CD4-positive, alpha-beta memory T cell (primary cell): ENCODE results near the gene ADGRL2. TPM values are rescaled to one million over a fixed set of nuclear protein-coding genes. Genes with fewer than 3 reads are reported as not detected.

Experiments
- CTCF ChIA-PET: fragments of 350-600 bp; sonication (Branson Sonifier 250); formaldehyde crosslinking; loops from one replicate; lab custom pipeline; 2021; ENCODE audit warnings: inconsistent platforms; ENCODE audit not compliant: partially characterized antibody; lab: Charles Lee
- POLR2A ChIA-PET: fragments of 350-600 bp; sonication (Branson Sonifier 250); formaldehyde crosslinking; loops from one replicate; lab custom pipeline; 2021; ENCODE audit not compliant: partially characterized antibody; lab: Charles Lee
- DNase-seq, 5 donors: peaks; one replicate each; pipeline versions ENCODE4 v3.0.0 to v3.0.0-alpha.2; 2020 to 2022; ENCODE audit warnings: mixed read lengths in 1 of 5
- H3K27ac ChIP-seq: one replicate; pipeline ENCODE4 v1.7.0; 2013; ENCODE audit warnings: low read depth, low read length
- H3K27me3 ChIP-seq: 2 replicates; pipeline ENCODE4 v1.7.0; 2013; ENCODE audit warnings: mild to moderate bottlenecking, low read length, moderate library complexity; ENCODE audit not compliant: insufficient read depth
- H3K36me3 ChIP-seq: 2 replicates; pipeline ENCODE4 v1.7.0; 2013; ENCODE audit warnings: mild to moderate bottlenecking, low read length, moderate library complexity; ENCODE audit not compliant: insufficient read depth
- H3K4me1 ChIP-seq: 2 replicates; pipeline ENCODE4 v1.7.0; 2013; ENCODE audit warnings: mild to moderate bottlenecking, low read length, moderate library complexity; ENCODE audit not compliant: insufficient read depth
- H3K4me3 ChIP-seq, 2 donors: one replicate each; pipeline ENCODE4 v1.7.0; 2013; ENCODE audit warnings: low read length in 2 of 2, mild to moderate bottlenecking in 1 of 2
- H3K9me3 ChIP-seq, 2 donors: one replicate each; pipeline ENCODE4 v1.7.0; 2013; ENCODE audit warnings: low read length in 2 of 2, control low read depth in 1 of 2; ENCODE audit not compliant: control insufficient read depth in 1 of 2
- H3K27ac Mint-ChIP-seq, 7 donors: one replicate each; pipeline ENCODE4 v1.8.0; 2020 to 2021; ENCODE audit warnings: mixed read lengths in 7 of 7, mild to moderate bottlenecking in 6 of 7, inconsistent platforms in 3 of 7, moderate library complexity in 3 of 7
- H3K27me3 Mint-ChIP-seq, 2 donors: one replicate each; pipeline ENCODE4 v1.8.0; 2020 to 2021; ENCODE audit warnings: mixed read lengths in 2 of 2
- H3K36me3 Mint-ChIP-seq, 2 donors: one replicate each; pipeline ENCODE4 v1.8.0; 2020 to 2021; ENCODE audit warnings: mixed read lengths in 2 of 2, inconsistent platforms in 1 of 2, mild to moderate bottlenecking in 1 of 2
- H3K4me1 Mint-ChIP-seq, 4 donors: one replicate each; pipeline ENCODE4 v1.8.0; 2020 to 2021; ENCODE audit warnings: mixed read lengths in 4 of 4, mild to moderate bottlenecking in 1 of 4
- H3K4me3 Mint-ChIP-seq, 8 donors: one replicate each; pipeline ENCODE4 v1.8.0; 2020 to 2021; ENCODE audit warnings: mixed read lengths in 8 of 8, mild to moderate bottlenecking in 7 of 8, moderate library complexity in 6 of 8, inconsistent platforms in 3 of 8
- H3K9me3 Mint-ChIP-seq, 8 donors: one replicate each; pipeline ENCODE4 v1.8.0; 2020 to 2021; ENCODE audit warnings: mixed read lengths in 8 of 8, mild to moderate bottlenecking in 5 of 8, inconsistent platforms in 3 of 8, moderate library complexity in 1 of 8
- intact Hi-C: fragments of 100-400 bp; cut with micrococcal nuclease; formaldehyde crosslinking; loops from one replicate; pipeline ENCODE4 v1.15.1; 2023
- polyA plus RNA-seq, 2 donors: library from polyadenylated mRNA; unstranded; fragments of 300-500 nt; fragmentation: Illumina TruSeq; gene quantifications; one replicate each; pipeline ENCODE4 v1.2.3, GENCODE V29; 2021
- total RNA-seq, 2 experiments: library from RNA; stranded (reverse); gene quantifications; one replicate each; pipeline ENCODE4 v1.2.3, GENCODE V29; 2021

The ADGRL2 gene
- total and polyA plus RNA-seq, 4 experiments from 2014 or later: not detected

DNA sequence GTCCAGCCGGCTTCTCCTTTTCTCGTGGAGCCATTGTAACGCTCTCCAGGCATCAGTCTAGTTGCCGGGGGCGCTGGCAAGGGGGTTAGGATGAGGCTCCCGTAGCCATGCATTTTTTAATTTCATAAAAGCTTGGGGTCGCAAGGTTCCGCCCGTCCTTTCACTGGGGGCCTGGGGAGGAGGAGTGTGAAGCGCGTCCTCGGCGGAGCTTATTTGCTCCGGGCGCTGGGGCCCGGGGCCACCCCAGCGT lies 1.6 kb downstream of the ADGRL2 start:
- POLR2A ChIA-PET: no interaction called here
- H3K27me3 ChIP-seq: no peaks in the 10 kb centered on the region
- Mint-ChIP-seq H3K4me3 (no peak overlapping the region), H3K27ac (no peak overlapping the region), H3K4me1 (peaks cover 0 to 16% (median 3%) of the 10 kb centered on the region in 4 donors), H3K36me3 (no peaks in the 10 kb centered on the region), H3K27me3 (peaks cover 16 to 26% of the 10 kb centered on the region in 2 donors), H3K9me3 (peaks cover 0 to 17% (median 4%) of the 10 kb centered on the region in 8 donors)
- DNase-seq: no peak
- no peak overlapping the region for H3K4me3 ChIP-seq
- no peaks in the 10 kb centered on the region for H3K36me3 ChIP-seq
- intact Hi-C loops: no loop called here
- H3K27ac ChIP-seq: no peak overlapping the region
- CTCF ChIA-PET: no interaction called here
- no peaks in the 10 kb centered on the region for H3K4me1 ChIP-seq
- H3K9me3 ChIP-seq: no peaks in the 10 kb centered on the region

DNA sequence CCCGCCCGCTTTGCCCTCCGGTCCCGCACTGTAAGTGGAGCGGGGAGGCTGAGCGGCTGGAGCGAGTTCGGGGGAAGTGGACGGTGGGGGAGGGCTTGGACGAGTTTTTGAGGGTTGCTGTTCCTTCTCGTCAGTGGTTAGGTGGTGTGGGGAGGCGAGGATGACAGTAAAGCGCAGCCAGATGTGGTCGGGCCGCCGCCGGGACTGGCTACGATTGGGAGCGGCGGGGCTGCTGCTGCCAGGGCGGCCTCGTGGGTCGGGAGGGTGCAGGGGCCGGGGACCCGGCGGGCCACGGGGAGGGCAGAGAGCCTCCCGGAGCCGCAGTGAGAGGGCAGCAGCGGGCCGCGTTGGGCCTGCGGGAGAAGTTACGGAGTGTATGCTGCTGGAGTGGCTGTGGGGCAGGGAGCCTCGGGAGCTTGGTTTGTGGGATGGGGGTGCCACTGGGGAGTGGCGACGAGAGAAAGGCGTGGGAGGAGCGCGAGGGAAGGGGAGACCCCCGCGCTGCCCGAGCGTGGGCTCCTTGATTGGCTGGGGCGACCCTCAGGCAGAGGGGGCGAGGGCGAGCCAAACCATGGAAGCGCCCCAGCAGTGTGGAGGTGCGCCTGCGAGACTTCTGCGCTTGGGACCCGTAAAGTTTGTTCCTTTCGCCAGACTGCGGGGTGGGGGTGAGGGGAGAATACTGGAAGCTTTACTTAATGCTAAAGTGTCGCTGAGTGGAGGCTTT lies 2.1 kb downstream of the ADGRL2 start:
- intact Hi-C loops: no loop called here
- Mint-ChIP-seq H3K36me3 (no peaks in the 10 kb centered on the region), H3K27ac (no peak overlapping the region), H3K4me1 (peaks cover 0 to 16% (median 3%) of the 10 kb centered on the region in 4 donors), H3K27me3 (peaks cover 16 to 26% of the 10 kb centered on the region in 2 donors), H3K9me3 (peaks cover 0 to 20% (median 4%) of the 10 kb centered on the region in 8 donors), H3K4me3 (no peak overlapping the region)
- no peak overlapping the region for H3K27ac ChIP-seq
- POLR2A ChIA-PET: no interaction called here
- H3K36me3 ChIP-seq: no peaks in the 10 kb centered on the region
- no peak for DNase-seq
- H3K4me3 ChIP-seq: no peak overlapping the region
- H3K27me3 ChIP-seq: no peaks in the 10 kb centered on the region
- H3K4me1 ChIP-seq: no peaks in the 10 kb centered on the region
- H3K9me3 ChIP-seq: no peaks in the 10 kb centered on the region
- CTCF ChIA-PET: no interaction called here

DNA sequence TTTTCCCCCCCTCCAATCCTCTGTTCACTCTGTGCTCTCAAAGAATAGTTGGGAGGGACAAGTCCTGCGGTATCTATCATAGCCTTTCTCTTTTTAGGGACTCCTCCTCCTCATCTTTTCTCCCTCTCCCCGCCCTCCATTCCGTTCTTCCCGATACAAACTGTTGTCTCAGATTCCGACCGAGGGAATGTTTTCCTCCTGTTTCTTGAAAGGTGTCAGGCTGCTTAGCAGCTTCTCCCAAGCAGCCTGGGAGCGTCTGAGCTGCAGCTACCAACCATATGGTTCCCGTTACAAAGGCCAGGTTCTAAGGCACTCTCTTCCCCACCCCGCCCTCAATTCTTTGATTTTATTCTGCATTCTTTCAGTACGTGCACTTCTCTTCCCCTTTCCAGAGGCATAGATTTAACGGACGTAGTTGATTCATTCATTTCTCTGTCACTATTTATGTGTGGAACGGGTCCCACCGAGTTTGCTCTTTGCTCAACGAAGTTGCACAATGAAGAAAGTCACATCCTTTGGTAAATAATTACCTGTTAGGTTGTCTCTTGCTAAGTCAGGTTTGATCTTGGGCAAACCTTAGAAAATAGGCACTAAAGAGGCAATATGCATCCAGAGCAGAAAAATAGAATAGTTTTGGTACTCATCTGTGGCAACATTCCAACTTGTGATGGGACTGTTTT lies 2.8 kb downstream of the ADGRL2 start:
- DNase-seq: no peak
- H3K27ac ChIP-seq: no peak overlapping the region
- no peaks in the 10 kb centered on the region for H3K36me3 Mint-ChIP-seq
- peaks cover 16 to 26% of the 10 kb centered on the region in 2 donors for H3K27me3 Mint-ChIP-seq
- H3K4me1 ChIP-seq: no peaks in the 10 kb centered on the region
- ChIA-PET POLR2A (no interaction called here), CTCF (no interaction called here)
- H3K27ac Mint-ChIP-seq: no peak overlapping the region
- H3K36me3 ChIP-seq: no peaks in the 10 kb centered on the region
- H3K4me3 Mint-ChIP-seq: peak overlapping the region in 1 of 8 donors; percentile 33
- H3K9me3 Mint-ChIP-seq: peaks cover 0 to 20% (median 3%) of the 10 kb centered on the region in 8 donors
- no peak overlapping the region for H3K4me3 ChIP-seq
- no peaks in the 10 kb centered on the region for H3K9me3 ChIP-seq
- intact Hi-C loops: no loop called here
- peaks cover 0 to 16% (median 3%) of the 10 kb centered on the region in 4 donors for H3K4me1 Mint-ChIP-seq
- H3K27me3 ChIP-seq: no peaks in the 10 kb centered on the region

DNA sequence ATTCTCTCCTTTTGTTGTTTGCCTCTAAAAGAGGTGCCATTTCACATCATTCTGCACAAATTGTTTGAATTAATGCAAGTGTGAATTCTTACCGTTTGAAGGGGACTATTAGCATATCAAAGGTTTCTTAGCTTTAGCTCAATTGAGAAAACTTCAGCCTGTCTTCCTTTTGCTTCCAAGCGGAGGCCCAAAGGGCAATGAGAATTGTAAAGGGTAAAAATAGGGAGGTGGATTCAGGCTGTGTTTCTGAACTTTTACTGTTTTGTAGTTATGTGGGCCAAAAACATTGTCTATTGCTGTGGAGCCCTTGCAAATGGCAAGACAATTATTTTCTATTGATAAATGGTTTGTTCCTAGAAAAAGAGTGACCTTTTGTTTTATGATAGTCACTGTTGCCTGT lies 3.6 kb downstream of the ADGRL2 start:
- peaks cover 16 to 26% of the 10 kb centered on the region in 2 donors for H3K27me3 Mint-ChIP-seq
- peaks cover 0 to 20% (median 3%) of the 10 kb centered on the region in 8 donors for H3K9me3 Mint-ChIP-seq
- H3K27me3 ChIP-seq: no peaks in the 10 kb centered on the region
- H3K4me3 ChIP-seq: no peak overlapping the region
- H3K4me1 ChIP-seq: no peaks in the 10 kb centered on the region
- intact Hi-C loops: no loop called here
- peaks cover 0 to 16% (median 3%) of the 10 kb centered on the region in 4 donors for H3K4me1 Mint-ChIP-seq
- no peak overlapping the region for H3K27ac ChIP-seq
- POLR2A ChIA-PET: no interaction called here
- no peaks in the 10 kb centered on the region for H3K36me3 ChIP-seq
- no peaks in the 10 kb centered on the region for H3K9me3 ChIP-seq
- no peak for DNase-seq
- no peak overlapping the region for H3K27ac Mint-ChIP-seq
- CTCF ChIA-PET: no interaction called here
- no peaks in the 10 kb centered on the region for H3K36me3 Mint-ChIP-seq
- H3K4me3 Mint-ChIP-seq: no peak overlapping the region

DNA sequence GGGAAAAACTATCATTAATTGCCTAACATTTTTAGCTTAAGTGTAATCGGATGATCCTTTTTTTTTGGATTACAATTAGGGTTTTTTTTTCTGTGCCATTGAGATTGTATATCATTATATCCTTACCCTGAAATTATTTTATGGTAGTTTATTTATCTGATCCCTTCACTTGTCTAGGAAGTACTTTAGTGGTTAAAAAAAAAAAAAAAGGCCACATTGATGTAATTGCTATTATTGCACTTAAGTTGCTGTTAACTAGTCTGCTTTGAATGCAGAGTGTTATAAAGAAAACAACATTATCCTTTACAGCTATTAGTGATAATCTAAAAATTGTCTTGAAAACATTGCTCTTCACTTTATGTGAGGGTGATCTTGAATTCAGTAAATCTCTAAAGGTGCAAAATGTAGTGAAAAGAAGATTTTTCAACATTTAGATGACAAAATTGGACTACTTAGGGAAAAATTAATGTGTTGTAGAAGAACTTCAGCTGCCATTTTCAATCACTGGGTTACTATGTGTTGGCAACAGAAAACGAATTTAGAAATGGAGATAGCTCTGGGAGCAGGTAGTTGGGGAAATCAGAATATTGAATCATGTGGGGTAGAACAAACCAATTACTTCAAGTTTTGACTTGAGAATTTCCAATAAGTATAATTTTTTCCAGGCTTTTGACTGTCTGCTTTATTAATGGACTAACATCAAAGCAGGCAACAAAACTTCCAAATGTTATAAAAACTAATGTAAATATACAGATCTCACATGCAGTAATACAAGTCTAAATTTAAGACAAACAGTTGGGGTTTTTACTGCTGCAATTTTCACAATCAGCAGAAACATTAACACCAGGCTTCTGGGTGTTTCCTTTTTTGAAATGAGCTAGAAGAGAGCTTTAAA lies 5.0 kb downstream of the ADGRL2 start:
- Mint-ChIP-seq H3K27ac (no peak overlapping the region), H3K27me3 (peaks cover 11 to 20% of the 10 kb centered on the region in 2 donors), H3K9me3 (peaks cover 0 to 20% (median 2%) of the 10 kb centered on the region in 8 donors), H3K4me3 (no peak overlapping the region), H3K4me1 (peaks cover 0 to 8% (median 2%) of the 10 kb centered on the region in 4 donors), H3K36me3 (no peaks in the 10 kb centered on the region)
- Histone ChIP-seq H3K4me3 (no peak overlapping the region), H3K4me1 (no peaks in the 10 kb centered on the region), H3K9me3 (no peaks in the 10 kb centered on the region), H3K36me3 (no peaks in the 10 kb centered on the region), H3K27ac (no peak overlapping the region), H3K27me3 (no peaks in the 10 kb centered on the region)
- no peak for DNase-seq
- intact Hi-C loops: no loop called here
- CTCF ChIA-PET: no interaction called here
- POLR2A ChIA-PET: no interaction called here

DNA sequence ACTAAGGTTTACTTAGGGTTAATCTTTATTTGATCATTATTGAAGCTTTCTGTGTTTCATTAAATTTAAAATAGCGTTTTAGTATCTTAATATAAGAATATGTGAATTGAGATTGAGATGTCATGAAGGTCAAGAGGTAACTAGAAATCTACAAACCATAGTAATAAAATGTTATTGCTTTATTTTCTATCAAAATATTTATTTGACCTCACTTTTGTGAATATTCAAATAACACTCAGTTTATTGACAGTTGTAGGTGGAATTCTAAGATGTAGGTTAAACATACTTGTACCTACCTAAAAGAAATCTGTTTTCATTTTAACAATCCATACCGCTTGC lies 5.7 kb downstream of the ADGRL2 start:
- H3K9me3 Mint-ChIP-seq: peaks cover 0 to 16% (median 3%) of the 10 kb centered on the region in 8 donors
- H3K4me1 Mint-ChIP-seq: peaks cover 0 to 5% (median 2%) of the 10 kb centered on the region in 4 donors
- Histone ChIP-seq H3K4me3 (no peak overlapping the region), H3K27me3 (no peaks in the 10 kb centered on the region), H3K9me3 (no peaks in the 10 kb centered on the region), H3K4me1 (no peaks in the 10 kb centered on the region), H3K36me3 (no peaks in the 10 kb centered on the region), H3K27ac (no peak overlapping the region)
- no peak overlapping the region for H3K27ac Mint-ChIP-seq
- peaks cover 9 to 16% of the 10 kb centered on the region in 2 donors for H3K27me3 Mint-ChIP-seq
- ChIA-PET CTCF (no interaction called here), POLR2A (no interaction called here)
- DNase-seq: no peak
- H3K4me3 Mint-ChIP-seq: no peak overlapping the region
- intact Hi-C loops: no loop called here
- no peaks in the 10 kb centered on the region for H3K36me3 Mint-ChIP-seq

DNA sequence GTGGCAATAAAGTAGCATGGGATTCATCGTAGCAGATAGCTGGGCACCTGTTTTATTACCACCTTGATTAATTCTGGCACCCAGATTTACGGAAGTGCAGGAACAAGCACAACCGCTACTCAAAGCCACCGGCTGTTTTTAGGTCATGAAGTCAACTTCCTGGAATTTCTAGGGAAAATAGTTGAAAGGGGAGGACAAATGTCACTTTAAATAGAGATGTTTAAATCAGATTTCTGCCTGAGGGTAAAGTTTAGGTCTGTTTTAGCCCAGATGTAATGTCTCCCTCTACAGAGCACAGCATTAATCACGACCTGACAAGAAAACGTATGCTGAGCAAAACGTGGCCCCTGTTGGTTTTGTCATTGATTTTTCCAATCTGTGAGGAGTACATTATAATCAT lies 8.0 kb downstream of the ADGRL2 start:
- no peaks in the 10 kb centered on the region for H3K27me3 ChIP-seq
- no peaks in the 10 kb centered on the region for H3K9me3 ChIP-seq
- ChIA-PET POLR2A (no interaction called here), CTCF (no interaction called here)
- H3K4me1 Mint-ChIP-seq: peaks cover 0 to under 1% (median 0%) of the 10 kb centered on the region in 4 donors
- peaks cover 3 to 6% of the 10 kb centered on the region in 2 donors for H3K27me3 Mint-ChIP-seq
- no peaks in the 10 kb centered on the region for H3K36me3 Mint-ChIP-seq
- H3K9me3 Mint-ChIP-seq: peaks cover 0 to 11% (median 1%) of the 10 kb centered on the region in 8 donors
- H3K27ac ChIP-seq: no peak overlapping the region
- DNase-seq: no peak
- intact Hi-C loops: no loop called here
- H3K4me3 Mint-ChIP-seq: no peak overlapping the region
- no peaks in the 10 kb centered on the region for H3K36me3 ChIP-seq
- no peaks in the 10 kb centered on the region for H3K4me1 ChIP-seq
- H3K27ac Mint-ChIP-seq: no peak overlapping the region
- H3K4me3 ChIP-seq: no peak overlapping the region
